Measurements from ENCODE around the gene VWA2.

VWA2 gene

GRCh38 chr10:114252883-114253282, 13.8 kb downstream of the VWA2 start:
- no peak for TF ChIP-seq CTCF (conservative IDR thresholded peaks at IDR 0.05; ENCODE audit: control insufficient read depth, insufficient read depth, low read depth, low read length)
- DNase-seq (ENCODE audit: low read depth): no peak
- no peak overlapping the region for H3K4me3 ChIP-seq (ENCODE audit: control insufficient read depth, low read depth, low read length)

GRCh38 chr10:114255227-114255626, 16.2 kb downstream of the VWA2 start:
- DNase-seq (ENCODE audit: low read depth): no peak
- H3K4me3 ChIP-seq (ENCODE audit: control insufficient read depth, low read depth, low read length): no peak overlapping the region
- TF ChIP-seq CTCF (conservative IDR thresholded peaks at IDR 0.05; ENCODE audit: control insufficient read depth, insufficient read depth, low read depth, low read length): no peak

GRCh38 chr10:114256008-114256765, 17.1 kb downstream of the VWA2 start:
- no peak for TF ChIP-seq CTCF (conservative IDR thresholded peaks at IDR 0.05; ENCODE audit: control insufficient read depth, insufficient read depth, low read depth, low read length)
- DNase-seq (ENCODE audit: low read depth): peak; percentile 34

GRCh38 chr10:114256822-114257221, 17.8 kb downstream of the VWA2 start:
- no peak overlapping the region for H3K4me3 ChIP-seq (ENCODE audit: control insufficient read depth, low read depth, low read length)
- DNase-seq (ENCODE audit: low read depth): no peak
- no peak for TF ChIP-seq CTCF (conservative IDR thresholded peaks at IDR 0.05; ENCODE audit: control insufficient read depth, insufficient read depth, low read depth, low read length)

More at GRCh38 chr10:114256008-114256765, 17.1 kb downstream of the VWA2 start:
- no peak overlapping the region for H3K4me3 ChIP-seq (ENCODE audit: control insufficient read depth, low read depth, low read length)

GRCh38 chr10:114257498-114257897, 18.4 kb downstream of the VWA2 start:
- no peak overlapping the region for H3K4me3 ChIP-seq (ENCODE audit: control insufficient read depth, low read depth, low read length)
- TF ChIP-seq CTCF (conservative IDR thresholded peaks at IDR 0.05; ENCODE audit: control insufficient read depth, insufficient read depth, low read depth, low read length): no peak
- DNase-seq (ENCODE audit: low read depth): no peak

- H3K4me3 ChIP-seq (ENCODE audit: control insufficient read depth, low read depth, low read length): no peak overlapping the region
- TF ChIP-seq CTCF (conservative IDR thresholded peaks at IDR 0.05; ENCODE audit: control insufficient read depth, insufficient read depth, low read depth, low read length): no peak
- DNase-seq (ENCODE audit: low read depth): no peak
Measured at GRCh38 chr10:114258274-114258840, 19.3 kb downstream of the VWA2 start.
